GM12875 (cell line): ENCODE measurements around the gene BMERB1.
"Not testable (repeated sequence)": the region's sequence is repeated elsewhere in the genome, so short reads cannot be mapped to it uniquely, and the experiment has no call there.

Source experiments
- H3K4me3 ChIP-seq: one replicate; pipeline ENCODE4 v1.5.1; 2011; ENCODE audit warnings: low read depth, low read length, control low read depth
- CTCF ChIP-seq: IDR thresholded peaks from 2 replicates; pipeline ENCODE4 v1.5.1; 2011; ENCODE audit warnings: low read depth, mild to moderate bottlenecking, control low read depth, inconsistent platforms, low read length, moderate library complexity, borderline replicate concordance; ENCODE audit not compliant: insufficient read depth

Gene BMERB1

GRCh38 chr16:15434425-15435215 lies at the start of gene BMERB1:
Gene BMERB1 (plus strand): TSS chr16:15434588. CDS start chr16:15434654, 66 bp downstream.
- no peak for TF ChIP-seq CTCF
- no peak within 1 kb of the TSS for H3K4me3 ChIP-seq

GRCh38 chr16:15388060-15388459 lies 46.3 kb upstream of the BMERB1 start:
- H3K4me3 ChIP-seq, result not testable (repeated sequence)

GRCh38 chr16:15389916-15390315 lies 44.5 kb upstream of the BMERB1 start:
- H3K4me3 ChIP-seq, result not testable (repeated sequence)

- not testable (repeated sequence) for H3K4me3 ChIP-seq
These were observed 41.4 kb upstream of the BMERB1 start for GRCh38 chr16:15393025-15393424.

- H3K4me3 ChIP-seq, result not testable (repeated sequence)
These were observed 38.5 kb upstream of the BMERB1 start, which contains the start of gene MPV17L for GRCh38 chr16:15395631-15396508. Gene MPV17L (plus strand): TSS chr16:15395754. CDS start chr16:15395898, 144 bp downstream.

GRCh38 chr16:15396509-15396829 lies 37.9 kb upstream of the BMERB1 start:
- not testable (repeated sequence) for H3K4me3 ChIP-seq

GRCh38 chr16:15396948-15397594 lies 37.3 kb upstream of the BMERB1 start:
- no peak for TF ChIP-seq CTCF
- no peak overlapping the region for H3K4me3 ChIP-seq

GRCh38 chr16:15398618-15399316 lies 35.6 kb upstream of the BMERB1 start:
- H3K4me3 ChIP-seq, result no peak overlapping the region
- TF ChIP-seq CTCF, result no peak

- no peak overlapping the region for H3K4me3 ChIP-seq
- no peak for TF ChIP-seq CTCF
These were observed 35.1 kb upstream of the BMERB1 start for GRCh38 chr16:15399317-15399716.

- H3K4me3 ChIP-seq, result not testable (repeated sequence)
These were observed 34.1 kb upstream of the BMERB1 start for GRCh38 chr16:15400314-15400713.
